IPS-20b (cell line): ENCODE results near the gene ADAMTS2.

ENCODE experiments used
- H3K27ac ChIP-seq: one replicate; pipeline ENCODE4 v1.5.1; 2013; ENCODE audit warnings: low read length
- H3K27me3 ChIP-seq: 2 replicates; pipeline ENCODE4 v1.6.1; 2013; ENCODE audit warnings: mild to moderate bottlenecking, low read length, inconsistent platforms; ENCODE audit not compliant: insufficient read depth
- H3K36me3 ChIP-seq: 2 replicates; pipeline ENCODE4 v1.6.1; 2013; ENCODE audit warnings: low read depth, mild to moderate bottlenecking, inconsistent platforms, low read length, moderate library complexity; ENCODE audit not compliant: insufficient read depth
- H3K4me1 ChIP-seq: 2 replicates; pipeline ENCODE4 v1.6.1; 2013; ENCODE audit warnings: mild to moderate bottlenecking, control low read depth, inconsistent platforms, low read length, moderate library complexity; ENCODE audit not compliant: insufficient read depth
- H3K4me3 ChIP-seq: 2 replicates; pipeline ENCODE4 v1.5.1; 2013; ENCODE audit warnings: mild to moderate bottlenecking, low read length, inconsistent platforms
- H3K9ac ChIP-seq: 2 replicates; pipeline ENCODE4 v1.6.1; 2013; ENCODE audit warnings: low read depth, mild to moderate bottlenecking, inconsistent platforms, low read length, moderate library complexity
- H3K9me3 ChIP-seq: 2 replicates; pipeline ENCODE4 v1.6.1; 2013; ENCODE audit warnings: mild to moderate bottlenecking, low read depth, low read length, inconsistent platforms; ENCODE audit not compliant: insufficient read depth

ADAMTS2 gene

DNA sequence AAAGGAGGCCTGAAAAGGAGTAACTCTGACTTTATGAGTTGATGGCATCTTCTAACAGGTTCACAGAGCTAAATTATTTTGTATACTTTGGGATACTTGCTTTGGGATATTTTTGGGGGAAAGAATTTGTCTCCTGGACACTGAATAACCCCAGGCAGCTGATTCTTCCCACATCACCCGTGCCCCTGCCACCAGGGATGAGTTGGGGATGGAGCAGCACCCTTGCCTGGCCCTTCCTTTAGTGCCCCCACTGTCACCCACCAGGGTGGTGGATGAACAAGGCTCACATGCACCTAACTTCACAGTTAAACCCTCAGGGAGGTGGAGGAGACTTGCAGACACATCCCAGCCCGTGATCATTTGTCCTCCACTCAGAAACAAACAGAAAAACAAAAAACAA, 2.3 kb upstream of the ADAMTS2 start:
- H3K9me3 ChIP-seq: no peaks in the 10 kb centered on the region
- H3K27me3 ChIP-seq: peaks cover 62% of the 10 kb centered on the region
- no peak overlapping the region for H3K4me3 ChIP-seq

DNA sequence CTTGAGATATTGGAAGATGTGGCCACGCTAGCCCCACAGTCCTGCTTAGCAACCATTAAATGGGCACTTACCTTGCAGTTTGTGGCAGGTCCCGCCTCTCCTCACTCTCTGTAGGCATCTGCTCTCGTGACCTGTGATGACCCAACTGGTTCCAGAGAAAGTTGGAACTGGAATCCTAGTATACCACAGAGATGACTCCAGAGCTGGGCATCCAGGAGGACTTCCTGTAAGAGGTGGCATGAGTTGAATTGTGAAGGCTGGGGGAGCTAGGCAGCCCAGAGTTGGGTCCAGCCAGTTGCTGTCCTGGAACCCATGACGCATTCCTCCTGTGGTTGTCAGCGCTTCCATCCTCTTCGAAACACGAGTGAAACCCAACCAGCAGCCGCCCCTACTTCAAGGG, 1.6 kb upstream of the ADAMTS2 start:
- Histone ChIP-seq H3K9ac (no peak overlapping the region), H3K4me3 (no peak overlapping the region), H3K27me3 (peaks cover 69% of the 10 kb centered on the region), H3K27ac (no peak overlapping the region), H3K9me3 (no peaks in the 10 kb centered on the region), H3K4me1 (peaks cover 9% of the 10 kb centered on the region), H3K36me3 (no peaks in the 10 kb centered on the region)

More for the DNA sequence above, 2.3 kb upstream of the ADAMTS2 start:
- Histone ChIP-seq H3K36me3 (no peaks in the 10 kb centered on the region), H3K9ac (no peak overlapping the region), H3K27ac (no peak overlapping the region), H3K4me1 (peaks cover 9% of the 10 kb centered on the region)

DNA sequence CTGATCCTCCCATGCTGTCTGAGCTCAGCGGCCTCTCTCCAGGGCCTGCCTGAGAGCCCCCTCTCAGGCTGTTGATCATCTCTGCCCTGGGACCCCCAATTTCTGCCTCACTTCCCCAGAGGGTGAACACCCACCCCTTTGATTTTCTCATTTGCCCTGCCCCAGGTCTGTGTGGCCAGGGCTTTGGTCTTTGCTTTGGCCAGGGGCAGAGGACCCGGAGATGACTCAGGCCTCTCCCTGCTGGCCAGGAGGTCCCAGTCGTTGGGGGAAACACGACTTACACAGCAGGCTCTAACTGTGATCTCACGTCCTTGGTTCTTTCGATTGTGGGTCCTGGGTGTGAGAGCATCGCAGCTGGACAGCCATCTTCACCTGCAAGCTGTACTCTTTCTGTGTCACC, 1.1 kb upstream of the ADAMTS2 start:
- peak overlapping the region; percentile 69; the same call in 1 of the 2 replicates for H3K4me3 ChIP-seq
- no peak overlapping the region for H3K27ac ChIP-seq
- H3K9me3 ChIP-seq: no peaks in the 10 kb centered on the region
- H3K27me3 ChIP-seq: peaks cover 72% of the 10 kb centered on the region
- H3K36me3 ChIP-seq: no peaks in the 10 kb centered on the region
- no peak overlapping the region for H3K9ac ChIP-seq
- peaks cover 9% of the 10 kb centered on the region for H3K4me1 ChIP-seq

DNA sequence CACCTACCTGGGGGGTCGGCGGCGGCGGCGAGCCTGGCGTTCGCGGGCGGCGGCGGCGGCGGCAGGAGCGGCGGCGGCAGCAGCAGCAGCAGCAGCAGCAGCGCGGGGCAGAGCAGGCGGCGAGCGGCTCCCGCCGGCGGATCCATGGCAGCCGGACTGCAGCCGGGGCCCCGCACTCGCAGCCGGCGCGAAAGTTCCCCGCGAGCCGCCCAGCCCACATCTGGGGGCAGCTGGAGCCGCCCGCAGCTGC, 153 bp downstream of the ADAMTS2 start:
- Histone ChIP-seq H3K27ac (no peak overlapping the region), H3K27me3 (peaks cover 72% of the 10 kb centered on the region), H3K9ac (no peak overlapping the region), H3K9me3 (no peaks in the 10 kb centered on the region), H3K36me3 (no peaks in the 10 kb centered on the region), H3K4me3 (no peak overlapping the region; the same call in 1 of the 2 replicates), H3K4me1 (peaks cover 9% of the 10 kb centered on the region)

DNA sequence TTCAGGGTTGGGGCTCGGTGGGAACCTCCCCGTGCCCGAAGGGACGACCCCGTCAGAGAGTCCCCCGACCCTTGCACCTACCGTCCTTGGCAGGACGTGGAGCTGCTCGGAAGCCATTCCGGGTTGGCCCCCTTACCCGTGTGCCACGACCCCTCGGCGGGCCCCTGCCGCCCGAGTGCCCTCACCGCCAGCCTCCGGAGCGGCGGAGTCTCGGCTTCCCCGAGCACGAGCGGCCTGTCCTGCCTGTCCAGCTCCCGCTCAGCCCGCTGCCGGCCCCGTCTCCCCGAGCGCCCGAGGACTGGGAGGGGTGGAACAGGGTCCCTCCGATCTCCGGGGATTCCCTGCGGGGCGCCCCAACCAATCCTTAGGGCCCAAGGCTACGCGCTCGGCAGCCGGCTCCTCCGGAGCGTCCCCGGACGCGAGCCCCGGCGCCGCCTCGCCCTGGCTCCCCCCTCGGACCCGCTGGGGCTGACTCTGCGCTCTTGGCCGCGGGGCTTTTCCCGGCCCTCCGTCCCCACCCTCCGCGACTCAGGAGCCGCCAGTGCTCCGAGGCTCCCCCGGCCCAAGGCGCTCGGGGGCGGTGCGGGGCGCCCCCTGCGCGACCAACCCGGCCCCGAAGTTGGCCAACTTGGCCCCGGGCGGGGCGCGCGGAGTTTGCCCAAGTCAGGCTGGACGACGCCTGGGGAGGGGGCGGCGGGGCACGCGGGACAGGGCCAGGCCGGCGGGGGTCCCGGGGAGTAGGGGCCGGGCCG, 654 bp downstream of the ADAMTS2 start:
- 0 out of 2 replicates have a peak overlapping the region, but pooled peaks have one; percentile 21 for H3K9ac ChIP-seq
- peaks cover 9% of the 10 kb centered on the region for H3K4me1 ChIP-seq
- peak overlapping the region; percentile 80 for H3K4me3 ChIP-seq
- H3K9me3 ChIP-seq: no peaks in the 10 kb centered on the region
- peaks cover 72% of the 10 kb centered on the region for H3K27me3 ChIP-seq
- H3K27ac ChIP-seq: no peak overlapping the region
- H3K36me3 ChIP-seq: no peaks in the 10 kb centered on the region

DNA sequence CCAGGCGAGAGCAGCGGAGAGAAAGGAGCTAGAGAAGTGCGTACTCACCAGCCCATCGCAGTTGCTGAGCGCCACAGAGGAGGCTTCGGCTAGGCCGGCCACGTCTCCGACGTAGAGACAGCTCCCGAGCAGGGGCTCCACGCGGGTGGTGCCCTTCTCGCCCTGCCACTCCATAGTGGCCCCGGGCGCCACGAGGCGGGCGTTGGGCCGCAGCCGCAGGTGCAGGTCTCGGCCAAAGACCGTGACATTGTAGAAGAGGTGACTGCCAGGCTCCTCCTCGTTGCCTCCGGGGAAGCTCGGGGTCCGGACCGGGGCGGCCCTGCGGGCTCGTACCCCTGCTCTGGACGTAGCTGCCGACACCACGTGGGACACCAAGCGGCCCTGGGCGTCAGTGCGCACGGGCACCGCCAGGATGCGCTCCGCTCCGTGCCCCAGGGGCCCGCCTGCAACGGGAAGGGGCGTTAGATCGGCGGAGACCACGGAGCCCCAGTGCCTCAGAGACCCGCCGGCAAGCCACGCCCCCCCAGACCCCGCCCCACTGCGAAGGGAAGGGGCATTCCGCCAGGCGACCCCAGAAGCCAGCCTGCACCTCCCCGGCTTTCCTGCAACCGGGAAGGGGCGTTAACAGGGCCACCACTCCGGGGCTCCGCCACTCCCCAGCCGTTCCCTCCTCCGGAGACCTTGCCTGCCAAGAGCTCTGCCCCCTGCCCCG, 1.4 kb downstream of the ADAMTS2 start:
- peaks cover 9% of the 10 kb centered on the region for H3K4me1 ChIP-seq
- H3K4me3 ChIP-seq: peak overlapping the region; percentile 80
- H3K9me3 ChIP-seq: no peaks in the 10 kb centered on the region
- H3K27me3 ChIP-seq: peaks cover 66% of the 10 kb centered on the region
- H3K36me3 ChIP-seq: no peaks in the 10 kb centered on the region
- no peak overlapping the region for H3K27ac ChIP-seq
- H3K9ac ChIP-seq: peak overlapping the region; percentile 21; the same call in 1 of the 2 replicates

DNA sequence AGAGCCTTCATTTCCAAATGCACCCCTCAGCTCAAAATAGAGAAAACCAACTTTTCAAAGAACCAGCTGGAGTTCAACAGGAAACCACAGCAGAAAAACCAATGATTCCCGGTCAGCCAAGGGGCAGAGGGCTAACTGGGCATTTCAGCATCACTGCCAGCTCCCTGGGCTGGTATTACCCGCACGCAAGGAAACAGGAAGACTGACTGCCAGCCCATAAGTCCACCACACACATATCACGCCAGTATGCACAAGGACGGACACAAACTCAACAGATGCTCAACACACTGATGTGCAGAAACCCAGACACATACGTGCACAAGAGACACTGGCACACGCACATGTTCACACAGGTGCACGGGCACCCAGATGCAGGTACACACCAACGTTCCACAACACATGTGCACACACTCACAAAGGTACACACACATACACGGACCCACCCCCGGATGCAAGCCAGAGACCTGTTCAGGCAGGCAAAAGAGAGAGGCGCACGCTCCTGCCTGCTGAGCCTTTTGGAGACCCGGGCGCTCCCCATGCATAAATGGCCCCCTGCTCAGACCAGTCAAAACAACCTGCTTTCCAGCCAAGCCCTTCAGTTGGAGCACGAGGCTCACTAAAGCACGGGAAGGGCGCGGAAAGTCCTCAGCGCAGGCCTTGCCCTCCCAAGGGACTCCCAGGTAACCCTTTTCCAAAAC, 2.1 kb downstream of the ADAMTS2 start:
- Histone ChIP-seq H3K36me3 (no peaks in the 10 kb centered on the region), H3K4me1 (peaks cover 9% of the 10 kb centered on the region), H3K9ac (peak overlapping the region; percentile 13; the same call in 1 of the 2 replicates), H3K4me3 (peak overlapping the region; percentile 80), H3K9me3 (no peaks in the 10 kb centered on the region), H3K27ac (no peak overlapping the region), H3K27me3 (peaks cover 59% of the 10 kb centered on the region)

DNA sequence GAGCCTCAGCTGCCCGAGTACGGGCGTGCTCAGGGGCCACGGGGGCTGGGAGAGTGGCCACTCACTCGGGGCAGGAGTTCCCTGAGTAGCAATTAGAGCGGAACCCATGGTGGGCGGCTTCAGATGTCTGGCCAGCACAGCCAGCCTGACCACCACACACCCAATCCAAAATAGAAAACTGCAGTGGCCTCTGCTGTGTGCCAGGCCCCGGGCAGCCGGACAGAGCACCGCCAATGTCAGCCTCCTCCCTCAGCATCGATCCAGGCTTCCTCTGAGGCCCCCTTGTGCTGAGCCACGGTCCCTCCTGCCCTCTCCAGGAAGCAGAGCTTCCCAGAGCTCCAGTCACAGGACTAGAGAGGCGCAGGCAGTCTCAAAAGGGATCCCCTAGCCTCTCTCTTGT, 2.7 kb downstream of the ADAMTS2 start:
- peaks cover 53% of the 10 kb centered on the region for H3K27me3 ChIP-seq
- no peak overlapping the region for H3K27ac ChIP-seq
- peaks cover 9% of the 10 kb centered on the region for H3K4me1 ChIP-seq
- no peaks in the 10 kb centered on the region for H3K36me3 ChIP-seq
- no peak overlapping the region for H3K4me3 ChIP-seq
- no peak overlapping the region for H3K9ac ChIP-seq
- H3K9me3 ChIP-seq: no peaks in the 10 kb centered on the region

DNA sequence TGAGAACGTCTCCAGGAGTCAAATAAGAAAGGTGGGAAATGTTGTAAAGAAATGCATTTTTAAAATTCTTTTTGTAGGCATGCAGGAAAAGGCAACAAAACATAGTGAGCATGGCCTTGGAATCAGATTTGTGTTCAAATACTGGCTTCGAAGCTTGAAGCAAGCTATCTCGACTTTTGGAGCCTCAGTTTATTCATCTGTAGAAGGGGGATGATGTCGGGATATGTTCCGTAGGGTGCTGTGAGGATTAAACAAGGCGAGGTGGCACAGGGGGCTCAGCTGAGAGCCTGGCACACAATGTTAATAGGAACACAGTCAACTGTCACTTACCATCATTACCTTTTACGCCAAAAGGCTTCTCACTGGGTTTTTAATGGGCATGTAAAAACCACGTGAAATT, 4.8 kb downstream of the ADAMTS2 start:
- peaks cover 40% of the 10 kb centered on the region for H3K27me3 ChIP-seq
- H3K36me3 ChIP-seq: no peaks in the 10 kb centered on the region
- no peak overlapping the region for H3K9ac ChIP-seq
- peaks cover 6% of the 10 kb centered on the region; the same call in 1 of the 2 replicates for H3K4me1 ChIP-seq
- no peak overlapping the region for H3K27ac ChIP-seq
- H3K9me3 ChIP-seq: no peaks in the 10 kb centered on the region
- no peak overlapping the region for H3K4me3 ChIP-seq

DNA sequence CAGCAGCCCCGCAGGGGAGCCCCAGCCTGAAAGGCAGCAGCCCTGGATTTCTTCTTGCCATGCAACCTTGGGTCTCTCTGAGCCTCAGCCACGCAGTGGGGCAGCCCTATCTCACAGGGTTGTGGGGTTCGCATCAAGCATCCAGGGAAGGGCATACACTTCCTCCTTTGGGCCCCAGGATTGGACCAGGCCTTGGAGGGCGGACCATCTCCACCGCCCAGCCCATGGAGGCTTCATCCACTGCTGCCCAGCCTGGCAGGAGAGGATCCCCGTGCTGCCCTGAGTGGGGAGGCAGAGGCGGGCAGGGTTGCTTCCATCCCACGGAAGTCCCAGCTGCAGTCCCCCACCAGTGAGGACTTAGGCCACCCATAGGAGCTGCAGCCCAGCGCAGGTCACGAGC, 5.3 kb downstream of the ADAMTS2 start:
- Histone ChIP-seq H3K9ac (no peak overlapping the region), H3K36me3 (no peaks in the 10 kb centered on the region), H3K27me3 (peaks cover 40% of the 10 kb centered on the region), H3K4me3 (no peak overlapping the region), H3K27ac (no peak overlapping the region), H3K9me3 (no peaks in the 10 kb centered on the region), H3K4me1 (peaks cover 6% of the 10 kb centered on the region; the same call in 1 of the 2 replicates)

DNA sequence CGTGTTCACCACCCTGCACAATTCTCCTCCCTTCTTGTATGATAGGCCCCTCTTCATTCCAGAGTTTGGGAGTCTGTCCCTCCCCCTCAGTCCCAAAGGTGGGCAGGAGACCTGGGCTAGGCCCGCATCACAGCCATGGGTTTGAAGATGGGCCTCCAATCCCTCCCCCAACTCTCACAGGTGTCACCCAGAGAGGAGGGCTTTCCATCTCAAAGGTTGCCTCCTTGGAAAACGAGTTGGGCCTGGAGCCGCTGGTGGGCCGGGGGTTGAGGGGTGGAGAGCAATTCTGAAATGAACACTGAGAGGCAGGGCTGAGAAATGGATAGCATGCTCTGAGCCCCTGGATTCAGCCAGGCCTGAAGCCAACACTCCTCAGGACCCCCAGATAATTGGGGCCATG, 6.2 kb downstream of the ADAMTS2 start:
- Histone ChIP-seq H3K27me3 (peaks cover 33% of the 10 kb centered on the region), H3K27ac (no peak overlapping the region), H3K4me1 (peaks cover 6% of the 10 kb centered on the region; the same call in 1 of the 2 replicates), H3K36me3 (no peaks in the 10 kb centered on the region), H3K9me3 (no peaks in the 10 kb centered on the region), H3K4me3 (no peak overlapping the region), H3K9ac (no peak overlapping the region)
